GM23338 (cell line): ENCODE results near the gene MEGF11.

Experiments used
- CTCF ChIP-seq, 2 experiments: fragments of 200-600 bp in 1 of 2; sonication (generic) in 1 of 2; conservative IDR thresholded peaks; 2 replicates each; pipeline versions ENCODE4 v1.5.1 to v1.6.1; 2016 to 2017; ENCODE audit warnings: antibody characterized with exemption in 2 of 2, low read depth in 2 of 2, mild to moderate bottlenecking in 2 of 2, moderate library complexity in 1 of 2
- EZH2 ChIP-seq: fragments of 200-600 bp; sonication (generic); IDR thresholded peaks from one replicate; pipeline ENCODE4 v1.8.0; 2017; ENCODE audit warnings: antibody characterized with exemption, mild to moderate bottlenecking, low read depth; ENCODE audit not compliant: unreplicated experiment
- EZH2phosphoT487 ChIP-seq: fragments of 200-600 bp; sonication (generic); IDR thresholded peaks from one replicate; pipeline ENCODE4 v1.8.1; 2018; ENCODE audit warnings: antibody characterized with exemption; ENCODE audit not compliant: unreplicated experiment
- JUNB ChIP-seq: IDR thresholded peaks from one replicate; pipeline ENCODE4 v1.6.1; 2016; ENCODE audit warnings: antibody characterized with exemption; ENCODE audit not compliant: unreplicated experiment
- POLR2AphosphoS5 ChIP-seq: IDR thresholded peaks from 2 replicates; pipeline ENCODE4 v1.6.1; 2016; ENCODE audit warnings: antibody characterized with exemption, low read depth
- STAT1 ChIP-seq: IDR thresholded peaks from one replicate; pipeline ENCODE4 v1.6.1; 2016; ENCODE audit warnings: antibody characterized with exemption; ENCODE audit not compliant: unreplicated experiment
- ZNF331 ChIP-seq: fragments of 250-450 bp; sonication (Bioruptor Pico); IDR thresholded peaks from 2 replicates; pipeline ENCODE4 v1.5.0; 2020; ENCODE audit warnings: low read depth, mild to moderate bottlenecking, moderate library complexity
- TF ChIP-seq, protein P1 (sequence below): IDR thresholded peaks from 2 replicates; pipeline ENCODE4 v1.6.1; 2016; ENCODE audit warnings: antibody characterized with exemption
- TF ChIP-seq, protein P2 (sequence below): IDR thresholded peaks from one replicate; pipeline ENCODE4 v1.6.1; 2018; ENCODE audit warnings: antibody characterized with exemption; ENCODE audit not compliant: unreplicated experiment

DNA sequence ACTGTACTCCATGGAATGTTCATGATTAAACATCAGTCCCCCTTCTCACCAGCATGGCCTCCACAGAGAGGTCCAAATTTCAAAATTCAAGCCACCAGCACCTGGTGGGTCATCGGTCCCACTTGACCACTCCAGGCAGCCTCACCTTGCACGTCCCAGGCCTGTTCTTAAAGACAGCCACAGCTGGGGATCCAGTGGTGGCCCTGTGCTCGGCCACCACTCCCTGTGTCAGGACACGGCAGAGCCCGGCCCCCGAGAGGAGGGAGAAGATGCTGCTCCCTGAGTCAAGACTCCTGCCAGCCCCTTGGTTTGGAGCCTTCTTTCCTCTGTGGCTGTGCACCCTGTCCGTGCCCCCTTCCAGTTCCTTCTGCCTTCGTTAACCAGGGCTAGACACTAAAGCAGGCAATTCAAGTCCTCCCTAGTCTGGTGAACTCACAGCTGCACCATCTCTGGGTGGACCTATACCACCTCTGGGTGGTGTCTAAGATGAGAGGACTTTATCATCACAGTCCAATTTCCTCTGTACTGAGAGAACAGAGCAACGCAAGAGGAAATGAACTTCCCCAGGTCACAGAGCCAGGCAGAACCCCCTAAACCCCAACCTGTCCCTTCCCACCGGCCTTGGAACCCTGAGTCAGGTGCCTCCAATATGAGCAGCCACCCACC, 97.1 kb downstream of the MEGF11 start:
- TF ChIP-seq POLR2AphosphoS5 (no peak), EZH2phosphoT487 (no peak), CTCF (conservative IDR thresholded peaks at IDR 0.05; ENCODE audit: low read depth in 2 of 2) (no peak), EZH2 (no peak), STAT1 (no peak), ZNF331 (CRISPR knock-in tag) (no peak), JUNB (no peak)
- TF ChIP-seq, protein P1, sequence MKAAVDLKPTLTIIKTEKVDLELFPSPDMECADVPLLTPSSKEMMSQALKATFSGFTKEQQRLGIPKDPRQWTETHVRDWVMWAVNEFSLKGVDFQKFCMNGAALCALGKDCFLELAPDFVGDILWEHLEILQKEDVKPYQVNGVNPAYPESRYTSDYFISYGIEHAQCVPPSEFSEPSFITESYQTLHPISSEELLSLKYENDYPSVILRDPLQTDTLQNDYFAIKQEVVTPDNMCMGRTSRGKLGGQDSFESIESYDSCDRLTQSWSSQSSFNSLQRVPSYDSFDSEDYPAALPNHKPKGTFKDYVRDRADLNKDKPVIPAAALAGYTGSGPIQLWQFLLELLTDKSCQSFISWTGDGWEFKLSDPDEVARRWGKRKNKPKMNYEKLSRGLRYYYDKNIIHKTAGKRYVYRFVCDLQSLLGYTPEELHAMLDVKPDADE: no peak
- TF ChIP-seq, protein P2, sequence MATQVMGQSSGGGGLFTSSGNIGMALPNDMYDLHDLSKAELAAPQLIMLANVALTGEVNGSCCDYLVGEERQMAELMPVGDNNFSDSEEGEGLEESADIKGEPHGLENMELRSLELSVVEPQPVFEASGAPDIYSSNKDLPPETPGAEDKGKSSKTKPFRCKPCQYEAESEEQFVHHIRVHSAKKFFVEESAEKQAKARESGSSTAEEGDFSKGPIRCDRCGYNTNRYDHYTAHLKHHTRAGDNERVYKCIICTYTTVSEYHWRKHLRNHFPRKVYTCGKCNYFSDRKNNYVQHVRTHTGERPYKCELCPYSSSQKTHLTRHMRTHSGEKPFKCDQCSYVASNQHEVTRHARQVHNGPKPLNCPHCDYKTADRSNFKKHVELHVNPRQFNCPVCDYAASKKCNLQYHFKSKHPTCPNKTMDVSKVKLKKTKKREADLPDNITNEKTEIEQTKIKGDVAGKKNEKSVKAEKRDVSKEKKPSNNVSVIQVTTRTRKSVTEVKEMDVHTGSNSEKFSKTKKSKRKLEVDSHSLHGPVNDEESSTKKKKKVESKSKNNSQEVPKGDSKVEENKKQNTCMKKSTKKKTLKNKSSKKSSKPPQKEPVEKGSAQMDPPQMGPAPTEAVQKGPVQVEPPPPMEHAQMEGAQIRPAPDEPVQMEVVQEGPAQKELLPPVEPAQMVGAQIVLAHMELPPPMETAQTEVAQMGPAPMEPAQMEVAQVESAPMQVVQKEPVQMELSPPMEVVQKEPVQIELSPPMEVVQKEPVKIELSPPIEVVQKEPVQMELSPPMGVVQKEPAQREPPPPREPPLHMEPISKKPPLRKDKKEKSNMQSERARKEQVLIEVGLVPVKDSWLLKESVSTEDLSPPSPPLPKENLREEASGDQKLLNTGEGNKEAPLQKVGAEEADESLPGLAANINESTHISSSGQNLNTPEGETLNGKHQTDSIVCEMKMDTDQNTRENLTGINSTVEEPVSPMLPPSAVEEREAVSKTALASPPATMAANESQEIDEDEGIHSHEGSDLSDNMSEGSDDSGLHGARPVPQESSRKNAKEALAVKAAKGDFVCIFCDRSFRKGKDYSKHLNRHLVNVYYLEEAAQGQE: no peak
